AG10803 (cell line): Measurements from ENCODE around the gene DTL.

Source experiments
- DNase-seq: peaks from one replicate; pipeline ENCODE4 v3.0.0; 2010; ENCODE audit warnings: low read depth
- H3K4me3 ChIP-seq: 2 replicates; pipeline ENCODE4 v1.5.1; 2011; ENCODE audit warnings: mild to moderate bottlenecking, low read length, control low read depth
- CTCF ChIP-seq: conservative IDR thresholded peaks from 2 replicates; pipeline ENCODE4 v1.5.1; 2011; ENCODE audit warnings: mild to moderate bottlenecking, low read length, control low read depth, inconsistent platforms

The DTL gene

DNA sequence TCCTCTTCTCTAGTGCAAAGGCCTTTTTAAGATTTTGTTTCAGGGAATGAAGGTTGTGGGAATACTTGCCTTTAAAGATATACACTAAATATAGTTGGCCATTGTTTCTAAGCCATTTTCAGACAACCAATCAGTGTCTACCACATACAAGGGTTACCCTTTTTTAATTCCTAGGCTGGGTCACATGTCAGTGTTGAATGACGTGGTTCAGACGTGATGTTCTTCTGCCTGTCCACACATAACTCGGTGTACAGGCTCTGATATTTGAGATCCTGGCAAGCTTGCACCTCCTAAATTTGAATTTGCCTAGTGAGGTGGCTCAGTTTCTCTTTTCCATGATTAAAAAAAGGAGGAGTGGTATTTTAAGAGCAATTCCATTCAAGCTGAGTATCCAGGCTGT, 38.8 kb downstream of the DTL start:
- no peak overlapping the region for H3K4me3 ChIP-seq
- DNase-seq = no peak
- no peak for TF ChIP-seq CTCF

DNA sequence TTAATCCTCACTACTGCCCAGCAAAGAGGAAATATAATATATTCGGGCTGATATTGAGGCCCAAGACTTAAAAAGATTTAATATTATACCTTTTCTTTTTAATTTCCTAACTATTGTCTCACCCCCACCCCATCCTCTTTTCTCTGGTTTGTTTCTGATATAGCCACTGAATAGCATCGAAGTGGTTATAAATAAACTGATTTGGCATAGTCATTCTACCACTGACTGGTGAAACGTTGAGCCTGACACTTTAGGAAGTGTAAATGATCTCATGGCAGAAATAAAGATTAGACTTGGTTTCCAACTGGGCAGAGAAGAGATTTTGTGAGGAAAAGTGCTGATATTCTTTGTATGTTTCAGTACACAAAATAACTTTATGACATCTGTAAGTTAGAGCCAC, 39.3 kb downstream of the DTL start:
- TF ChIP-seq CTCF = no peak
- DNase-seq = no peak
- H3K4me3 ChIP-seq = no peak overlapping the region

DNA sequence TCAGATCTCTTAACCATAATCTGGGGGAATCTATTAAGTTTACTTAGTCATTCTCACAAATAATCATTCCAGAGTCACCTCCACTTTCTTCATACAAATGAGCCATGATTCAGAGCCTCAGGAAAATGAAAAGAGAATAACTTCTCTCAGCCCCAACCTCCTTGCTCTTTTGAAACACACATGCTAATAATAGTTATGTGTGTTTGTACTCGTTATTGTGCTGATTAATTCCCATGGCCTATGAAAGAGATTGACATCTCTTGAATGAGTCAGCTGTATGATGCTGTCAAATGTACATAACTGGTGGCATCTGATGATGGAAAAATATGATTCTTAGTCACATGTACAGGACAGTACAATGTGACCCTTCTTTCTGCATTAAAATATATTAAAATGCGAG, 41.5 kb downstream of the DTL start:
- no peak overlapping the region for H3K4me3 ChIP-seq
- DNase-seq = no peak
- no peak for TF ChIP-seq CTCF

GRCh38 chr1:212078826-212079225, 43.3 kb downstream of the DTL start:
- peak; percentile 44 for DNase-seq
- H3K4me3 ChIP-seq = no peak overlapping the region
- no peak for TF ChIP-seq CTCF

DNA sequence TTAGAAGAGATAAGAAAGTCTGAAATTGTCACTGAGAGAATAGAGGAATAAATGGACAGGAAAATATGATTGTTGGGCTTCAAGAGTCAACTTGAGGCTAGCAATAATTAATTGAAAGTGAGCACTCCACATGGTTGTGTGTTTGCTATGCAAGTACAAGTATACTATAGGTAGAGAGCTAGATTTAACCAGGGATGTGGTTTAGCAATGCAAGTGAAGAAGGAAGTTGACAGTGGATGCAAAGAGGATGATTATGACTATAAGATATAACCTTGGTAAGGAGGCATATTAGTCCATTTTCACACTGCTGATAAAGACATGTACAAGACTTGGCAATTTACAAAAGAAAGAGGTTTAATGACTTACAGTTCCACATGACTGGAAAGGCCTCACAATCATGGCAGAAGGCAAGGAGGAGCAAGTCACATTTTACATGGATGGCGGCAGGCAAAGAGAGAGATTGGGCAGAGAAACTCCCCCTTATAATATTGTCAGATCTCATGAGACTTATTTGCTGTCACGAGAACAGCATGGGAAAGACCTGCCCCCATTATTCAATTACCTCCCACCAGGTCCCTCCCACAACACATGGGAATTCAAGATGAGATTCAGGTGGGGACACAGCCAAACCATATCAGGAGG, 47.3 kb downstream of the DTL start:
- DNase-seq = no peak

GRCh38 chr1:212089560-212090163, 54.1 kb downstream of the DTL start:
- TF ChIP-seq CTCF = no peak

More for the DNA sequence above, 47.3 kb downstream of the DTL start:
- no peak for TF ChIP-seq CTCF
- H3K4me3 ChIP-seq = no peak overlapping the region

GRCh38 chr1:212091438-212092121, 56.0 kb downstream of the DTL start:
- no peak for TF ChIP-seq CTCF
- no peak for DNase-seq
- H3K4me3 ChIP-seq = no peak overlapping the region

More at GRCh38 chr1:212089560-212090163, 54.1 kb downstream of the DTL start:
- no peak for DNase-seq
- no peak overlapping the region for H3K4me3 ChIP-seq
